SK-N-SH (cell line): ENCODE results near the gene TRIM27.

Source experiments
- NRF1 ChIP-seq: IDR thresholded peaks from 2 replicates; pipeline ENCODE4 v1.6.1; 2012; ENCODE audit warnings: low read depth, mild to moderate bottlenecking, low read length
- RXRA ChIP-seq: IDR thresholded peaks from 2 replicates; pipeline ENCODE4 v1.4.0; 2012; ENCODE audit warnings: low read depth, mild to moderate bottlenecking, borderline replicate concordance
- SIN3A ChIP-seq: IDR thresholded peaks from 2 replicates; pipeline ENCODE4 v1.6.1; 2012; ENCODE audit warnings: low read depth, mild to moderate bottlenecking, low read length, moderate library complexity, borderline replicate concordance
- TAF1 ChIP-seq: IDR thresholded peaks from 2 replicates; pipeline ENCODE4 v1.6.1; 2012; ENCODE audit warnings: low read depth, mild to moderate bottlenecking, low read length, moderate library complexity, borderline replicate concordance
- TEAD4 ChIP-seq: IDR thresholded peaks from 2 replicates; pipeline ENCODE4 v1.4.0; 2012; ENCODE audit warnings: mild to moderate bottlenecking, borderline replicate concordance; ENCODE audit not compliant: insufficient read depth
- TF ChIP-seq, protein P1 (sequence below): fragments of 200-600 bp; sonication (generic); IDR thresholded peaks from 2 replicates; pipeline ENCODE4 v1.6.1; 2017; ENCODE audit warnings: antibody characterized with exemption, mild to moderate bottlenecking, moderate library complexity
- TF ChIP-seq, protein P2 (sequence below): IDR thresholded peaks from 2 replicates; pipeline ENCODE4 v1.4.0; 2012; ENCODE audit warnings: low read depth, borderline replicate concordance

DNA sequence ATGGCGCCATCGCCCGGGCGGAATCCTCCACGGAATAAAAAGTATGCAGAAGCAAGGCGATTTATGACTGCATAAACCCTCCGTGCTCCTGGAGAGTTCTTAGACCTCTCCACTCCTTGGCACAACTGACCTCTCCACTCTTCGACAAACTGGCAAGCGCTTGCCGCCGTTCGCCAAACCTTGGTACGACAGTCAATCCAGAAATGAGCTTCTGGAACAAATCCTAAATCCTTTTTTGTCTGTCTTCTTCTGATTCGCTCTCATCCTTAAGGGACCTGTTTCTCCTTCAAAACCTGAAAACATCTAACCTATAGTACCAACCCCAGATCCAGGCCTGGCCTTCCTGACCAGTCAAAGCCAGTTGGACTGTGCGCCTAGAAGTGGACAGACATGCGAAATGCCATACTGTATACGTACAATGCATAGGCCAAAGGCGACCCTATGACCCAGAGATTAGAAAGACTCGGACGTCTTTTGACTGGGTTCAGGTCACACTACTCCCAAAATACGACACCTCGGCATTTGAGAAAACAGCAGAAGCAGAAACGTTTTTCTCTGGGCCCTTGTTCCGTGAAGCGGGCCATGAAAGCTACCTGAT is 59.4 kb downstream of the TRIM27 start:
- TF ChIP-seq, protein P1, sequence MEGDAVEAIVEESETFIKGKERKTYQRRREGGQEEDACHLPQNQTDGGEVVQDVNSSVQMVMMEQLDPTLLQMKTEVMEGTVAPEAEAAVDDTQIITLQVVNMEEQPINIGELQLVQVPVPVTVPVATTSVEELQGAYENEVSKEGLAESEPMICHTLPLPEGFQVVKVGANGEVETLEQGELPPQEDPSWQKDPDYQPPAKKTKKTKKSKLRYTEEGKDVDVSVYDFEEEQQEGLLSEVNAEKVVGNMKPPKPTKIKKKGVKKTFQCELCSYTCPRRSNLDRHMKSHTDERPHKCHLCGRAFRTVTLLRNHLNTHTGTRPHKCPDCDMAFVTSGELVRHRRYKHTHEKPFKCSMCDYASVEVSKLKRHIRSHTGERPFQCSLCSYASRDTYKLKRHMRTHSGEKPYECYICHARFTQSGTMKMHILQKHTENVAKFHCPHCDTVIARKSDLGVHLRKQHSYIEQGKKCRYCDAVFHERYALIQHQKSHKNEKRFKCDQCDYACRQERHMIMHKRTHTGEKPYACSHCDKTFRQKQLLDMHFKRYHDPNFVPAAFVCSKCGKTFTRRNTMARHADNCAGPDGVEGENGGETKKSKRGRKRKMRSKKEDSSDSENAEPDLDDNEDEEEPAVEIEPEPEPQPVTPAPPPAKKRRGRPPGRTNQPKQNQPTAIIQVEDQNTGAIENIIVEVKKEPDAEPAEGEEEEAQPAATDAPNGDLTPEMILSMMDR = peak; percentile 51
- TF ChIP-seq, protein P2, sequence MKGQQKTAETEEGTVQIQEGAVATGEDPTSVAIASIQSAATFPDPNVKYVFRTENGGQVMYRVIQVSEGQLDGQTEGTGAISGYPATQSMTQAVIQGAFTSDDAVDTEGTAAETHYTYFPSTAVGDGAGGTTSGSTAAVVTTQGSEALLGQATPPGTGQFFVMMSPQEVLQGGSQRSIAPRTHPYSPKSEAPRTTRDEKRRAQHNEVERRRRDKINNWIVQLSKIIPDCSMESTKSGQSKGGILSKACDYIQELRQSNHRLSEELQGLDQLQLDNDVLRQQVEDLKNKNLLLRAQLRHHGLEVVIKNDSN = no peak
- TF ChIP-seq NRF1 (no peak; the same call in 1 of the 2 replicates), TEAD4 (no peak), TAF1 (no peak), SIN3A (no peak), RXRA (no peak)
